NCI-H748 treated with DMSO at 0.1 percent for 48 hours (cell line): ENCODE data around the gene ROGDI.
"Not testable (repeated sequence)": the region's sequence is repeated elsewhere in the genome, so short reads cannot be mapped to it uniquely, and the experiment has no call there.

Source experiments
- DNase-seq: peaks from one replicate; lab custom pipeline; 2025; lab: John Stamatoyannopoulos, UW

Gene ROGDI

DNA sequence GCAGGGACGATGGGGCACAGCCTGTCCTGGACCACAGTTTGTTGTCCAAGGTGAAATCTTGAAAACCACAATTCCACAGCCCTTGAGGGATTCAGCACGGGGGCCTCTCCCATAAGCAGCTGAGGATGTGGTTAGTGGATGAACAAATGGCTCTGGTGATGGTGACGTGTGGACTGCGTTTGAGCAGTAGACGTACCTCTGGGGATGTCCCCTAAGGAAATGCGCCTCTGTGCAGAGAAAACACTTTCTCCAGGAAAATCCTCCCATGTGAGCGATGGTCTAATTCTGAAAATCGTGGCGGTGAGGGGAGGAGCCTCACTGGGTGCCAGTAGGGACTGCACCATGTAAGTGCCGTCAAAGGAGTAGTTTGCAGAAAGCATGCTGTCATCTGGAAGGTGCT lies 11.6 kb downstream of the ROGDI start:
- no peak for DNase-seq

DNA sequence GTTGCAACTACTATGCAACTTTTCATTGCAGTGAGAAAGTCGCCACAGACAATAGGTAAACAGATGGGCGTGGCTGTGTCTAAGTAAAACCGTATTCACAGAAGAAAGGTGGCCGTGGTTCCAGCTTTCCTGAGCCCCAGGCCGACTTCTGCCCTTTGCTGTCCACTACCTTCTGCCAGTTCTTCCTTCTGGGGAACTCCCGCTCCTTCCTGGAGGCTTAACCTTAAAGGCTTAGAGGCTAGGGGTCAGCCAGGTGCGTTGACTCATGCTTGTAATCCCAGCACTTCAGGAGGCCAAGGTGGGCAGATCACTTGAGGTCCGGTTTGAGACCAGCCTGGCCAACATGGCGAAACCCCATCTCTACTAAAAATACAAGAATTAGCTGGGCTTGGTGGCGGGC lies 12.2 kb downstream of the ROGDI start:
- no peak for DNase-seq

DNA sequence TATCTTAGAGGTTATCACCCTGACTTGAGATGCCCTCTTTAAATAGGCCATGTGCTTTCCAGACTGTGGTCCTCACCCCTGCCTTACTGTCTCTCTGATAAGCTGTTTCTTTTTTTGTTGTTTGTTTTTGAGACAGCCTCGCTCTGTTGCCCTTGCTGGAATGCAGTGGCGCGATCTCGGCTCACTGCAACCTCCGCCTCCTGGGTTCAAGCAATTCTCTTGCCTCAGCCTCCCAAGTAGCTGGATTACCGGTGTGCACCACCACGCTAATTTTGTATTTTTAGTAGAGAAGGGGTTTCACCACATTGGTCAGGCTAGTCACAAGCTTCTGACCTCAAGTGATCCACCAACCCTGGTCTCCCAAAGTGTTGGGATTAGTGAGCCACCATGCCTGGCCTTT lies 13.5 kb downstream of the ROGDI start:
- DNase-seq = no peak

DNA sequence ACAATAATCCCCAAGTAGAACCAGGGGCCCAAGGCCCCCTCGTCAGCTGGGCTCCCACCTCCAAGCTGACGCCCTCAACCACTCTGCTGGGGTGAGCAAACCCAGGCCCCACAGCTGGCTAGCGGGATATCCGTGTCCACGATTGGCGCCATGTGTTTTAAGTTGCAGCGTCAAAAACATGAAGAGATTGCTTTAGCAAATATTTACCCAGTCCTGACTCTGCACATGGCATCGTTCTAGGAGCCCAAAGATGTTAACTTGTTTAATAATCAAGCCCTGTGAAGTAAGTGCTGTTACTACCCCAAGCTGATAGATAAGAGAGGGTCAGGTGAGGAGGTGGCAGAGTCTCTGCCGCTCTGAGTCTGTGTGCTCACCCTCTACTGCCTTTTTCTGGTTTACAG lies 13.9 kb downstream of the ROGDI start:
- DNase-seq = no peak

DNA sequence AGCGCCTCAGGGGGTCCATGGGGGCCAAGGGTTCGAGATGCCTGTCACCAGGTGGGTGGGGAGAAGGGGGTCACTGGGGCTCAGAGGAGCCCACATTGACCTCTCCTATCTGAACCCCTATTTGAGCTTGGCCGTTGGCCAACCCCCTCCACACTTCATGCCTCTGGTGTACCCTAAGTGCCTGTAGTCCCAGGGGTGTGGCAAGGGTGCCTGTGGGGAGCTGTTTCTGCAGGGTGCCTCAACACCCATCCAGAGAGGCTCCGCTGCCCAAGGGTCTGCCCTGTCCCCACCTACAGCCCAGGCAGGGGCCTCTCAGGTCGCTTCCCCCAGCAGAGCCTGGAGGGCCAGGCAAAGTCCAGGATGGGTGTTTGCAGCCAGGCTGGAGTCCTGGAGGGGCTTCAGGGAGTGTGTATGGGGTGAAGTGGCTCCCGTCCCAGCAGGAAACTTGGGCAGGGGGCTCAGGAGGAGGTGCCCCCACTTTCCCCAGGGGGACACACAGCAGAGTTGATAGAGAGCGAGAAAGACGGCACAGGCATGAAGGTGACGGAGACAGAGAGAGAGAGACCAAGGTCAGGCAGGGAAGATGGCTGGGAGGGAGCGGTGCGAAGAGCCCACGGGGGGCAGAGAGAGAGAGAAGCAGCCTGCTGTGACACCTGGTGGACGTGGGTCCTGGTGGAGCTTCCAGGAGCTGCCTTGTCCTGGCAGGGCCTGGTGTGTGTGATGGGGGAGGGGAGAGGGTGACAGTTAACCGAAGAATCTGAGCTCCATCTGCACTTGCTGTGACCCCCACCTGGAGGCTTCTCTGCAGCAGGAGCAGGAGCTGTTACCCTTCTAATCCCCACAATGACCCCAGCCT lies 14.6 kb downstream of the ROGDI start, which contains the start of gene SEPTIN12:
TSS of gene SEPTIN12 (minus strand) at position 719 of the 856 bp plus-strand sequence. CDS start at position 19, 700 bp downstream.
- no peak for DNase-seq

DNA sequence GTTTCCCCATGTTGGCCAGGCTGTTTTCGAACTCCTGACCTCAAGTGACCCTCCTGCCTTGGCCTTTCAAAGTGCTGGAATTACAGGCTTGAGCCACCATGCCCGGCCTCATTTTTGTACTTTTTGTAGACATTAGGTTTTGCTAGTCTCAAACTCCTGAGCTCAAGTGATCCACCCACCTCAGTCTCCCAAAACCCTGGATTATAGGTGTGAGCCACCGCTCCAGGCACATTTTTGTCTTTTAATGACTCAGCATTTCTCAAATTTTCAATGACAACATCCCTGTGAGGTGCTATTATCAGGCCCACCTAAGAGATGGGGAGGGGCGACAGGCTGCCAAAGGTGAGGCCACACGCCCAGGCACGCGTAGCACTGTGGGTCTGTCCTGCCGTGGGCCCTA lies 15.4 kb downstream of the ROGDI start:
- DNase-seq = no peak

DNA sequence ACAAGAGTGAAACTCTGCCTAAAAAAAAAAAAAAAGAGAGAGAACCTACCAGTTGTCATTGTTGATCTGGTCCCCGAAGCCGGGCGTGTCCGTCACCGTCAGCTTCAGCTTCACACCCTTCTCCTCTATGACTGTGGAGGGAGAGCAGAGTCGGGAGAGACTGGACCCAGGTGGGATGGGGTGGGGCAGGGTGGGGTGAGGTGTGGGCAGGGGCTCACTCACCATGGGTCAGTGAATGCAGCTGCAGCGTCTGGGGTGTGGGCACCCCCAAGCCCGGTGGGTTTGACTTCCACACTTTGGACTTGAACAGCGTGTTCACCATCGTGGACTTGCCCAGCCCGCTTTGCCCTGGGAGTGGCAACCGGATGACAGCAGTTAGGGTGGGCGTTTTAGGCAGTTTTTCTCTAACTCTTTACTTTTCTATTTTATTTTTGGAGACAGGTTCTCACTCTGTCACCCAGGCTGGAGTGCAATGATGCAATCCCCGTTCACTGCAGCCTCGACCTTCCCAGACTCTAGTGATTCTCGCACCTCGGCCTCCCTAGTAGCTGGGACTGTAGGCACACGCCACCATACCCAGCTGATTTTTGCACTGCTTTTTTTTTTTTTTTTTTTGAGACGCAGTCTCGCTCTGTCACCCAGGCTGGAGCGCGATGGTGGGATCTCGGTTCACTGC lies 16.5 kb downstream of the ROGDI start:
- DNase-seq = no peak

DNA sequence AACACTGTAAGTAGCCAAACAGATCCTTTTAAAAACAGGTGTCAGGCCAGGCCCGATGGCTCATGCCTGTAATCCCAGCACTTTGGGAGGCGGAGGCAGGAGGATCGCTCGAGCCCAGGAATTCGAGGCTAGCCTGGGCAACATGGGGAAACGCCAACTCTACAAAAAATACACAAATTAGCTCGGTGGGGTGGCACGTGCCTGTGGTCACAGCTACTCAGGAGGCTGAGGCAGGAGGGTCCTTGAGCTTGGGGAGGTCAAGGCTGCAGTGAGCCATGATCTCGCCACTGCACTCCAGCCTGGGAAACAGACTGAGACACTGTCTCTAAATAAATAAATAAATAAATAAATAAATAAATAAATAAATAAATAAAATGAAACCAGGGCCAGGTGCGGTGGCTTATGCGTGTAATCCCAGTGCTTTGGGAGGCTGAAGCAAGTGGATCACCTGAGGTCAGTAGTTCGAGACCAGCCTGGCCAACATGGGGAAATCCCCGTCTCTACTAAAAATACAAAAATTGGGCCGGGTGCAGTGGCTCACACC lies 17.9 kb downstream of the ROGDI start:
- DNase-seq = not testable (repeated sequence)

DNA sequence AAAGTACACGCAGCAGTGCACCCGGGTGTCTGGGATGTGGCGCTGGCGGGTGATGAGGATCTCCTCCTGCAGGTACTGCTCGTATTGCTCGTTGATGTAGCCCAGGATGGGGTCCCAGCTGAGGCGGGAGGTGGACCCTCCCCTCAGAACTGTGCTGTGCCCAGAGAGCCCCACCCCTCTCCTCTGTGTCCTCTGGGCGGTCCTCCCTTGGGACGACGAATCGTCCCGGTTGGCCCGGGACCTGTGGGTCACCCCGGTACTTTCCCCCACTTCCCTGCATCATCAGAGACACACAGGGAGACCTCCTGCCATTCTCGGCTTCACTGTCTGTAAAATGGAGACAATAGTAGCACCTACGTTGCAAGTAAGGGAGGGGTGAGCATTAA lies 18.5 kb downstream of the ROGDI start:
- DNase-seq = no peak

DNA sequence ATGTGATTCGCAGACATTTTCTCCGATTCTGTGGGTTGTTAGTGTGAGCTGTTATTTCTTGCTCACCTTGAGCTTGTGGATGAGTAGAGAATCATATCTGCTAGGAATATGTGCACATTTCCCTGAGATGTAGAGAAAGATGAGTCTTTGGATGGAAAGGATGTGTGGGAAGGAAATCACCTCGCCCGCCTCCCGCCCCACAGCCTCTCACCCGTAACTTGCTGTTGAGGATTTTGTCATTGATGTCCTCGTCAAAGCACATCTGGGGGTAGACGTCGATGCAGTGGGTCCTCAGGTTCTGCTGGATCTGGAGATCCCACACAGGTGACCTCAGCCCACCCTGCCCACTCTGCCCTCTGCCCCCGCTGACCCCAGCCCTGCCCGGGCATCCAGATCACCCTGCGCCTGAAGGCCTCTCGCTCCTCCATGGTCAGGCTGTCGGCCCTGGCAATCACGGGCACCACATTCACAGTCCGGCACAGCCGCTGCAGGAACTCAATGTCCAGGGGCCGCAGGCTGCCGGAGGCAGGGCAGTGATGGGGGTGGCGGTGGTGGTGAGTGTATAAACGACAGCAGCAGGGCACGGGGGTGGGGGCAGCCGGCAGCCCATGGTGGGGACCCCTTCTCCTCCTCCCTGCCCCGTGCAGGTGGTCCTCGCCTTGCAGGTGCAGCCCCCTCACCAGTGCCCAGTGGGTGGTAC lies 19.0 kb downstream of the ROGDI start:
- DNase-seq = no peak

DNA sequence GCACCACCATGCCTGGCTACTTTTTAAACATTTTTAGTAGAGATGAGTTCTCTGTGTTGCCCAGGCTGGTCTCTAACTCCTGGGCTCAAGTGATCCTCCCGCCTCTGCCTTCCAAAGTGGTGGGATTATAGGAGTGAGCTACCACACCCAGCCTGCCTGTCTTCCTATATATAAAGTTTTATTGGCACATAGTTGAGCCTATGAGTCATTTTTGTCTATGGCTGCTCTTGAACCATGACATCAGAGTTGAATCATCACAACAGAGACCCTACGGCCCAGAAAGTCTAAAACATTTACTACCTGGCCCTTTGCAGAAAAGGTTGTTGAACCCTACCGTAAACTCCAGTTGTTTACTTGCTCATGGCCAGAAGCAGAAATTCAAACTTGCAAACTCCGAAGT lies 22.2 kb downstream of the ROGDI start:
- no peak for DNase-seq

DNA sequence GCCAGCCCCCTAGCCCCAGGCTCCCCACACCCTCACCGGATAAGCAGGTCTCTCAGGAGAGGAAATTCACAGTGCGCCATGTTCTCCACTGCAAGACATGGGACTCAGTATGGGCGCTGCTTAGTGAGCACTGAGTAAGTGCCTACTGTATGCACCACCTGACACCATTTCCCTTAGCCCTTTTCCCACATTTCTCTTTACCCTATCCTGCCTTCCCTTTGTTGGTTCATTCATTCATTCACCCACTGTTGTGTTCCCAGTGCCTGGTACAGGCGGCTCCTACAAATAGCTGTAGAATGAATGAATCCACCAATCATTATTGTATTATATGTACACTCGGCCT lies 24.4 kb downstream of the ROGDI start:
- no peak for DNase-seq

DNA sequence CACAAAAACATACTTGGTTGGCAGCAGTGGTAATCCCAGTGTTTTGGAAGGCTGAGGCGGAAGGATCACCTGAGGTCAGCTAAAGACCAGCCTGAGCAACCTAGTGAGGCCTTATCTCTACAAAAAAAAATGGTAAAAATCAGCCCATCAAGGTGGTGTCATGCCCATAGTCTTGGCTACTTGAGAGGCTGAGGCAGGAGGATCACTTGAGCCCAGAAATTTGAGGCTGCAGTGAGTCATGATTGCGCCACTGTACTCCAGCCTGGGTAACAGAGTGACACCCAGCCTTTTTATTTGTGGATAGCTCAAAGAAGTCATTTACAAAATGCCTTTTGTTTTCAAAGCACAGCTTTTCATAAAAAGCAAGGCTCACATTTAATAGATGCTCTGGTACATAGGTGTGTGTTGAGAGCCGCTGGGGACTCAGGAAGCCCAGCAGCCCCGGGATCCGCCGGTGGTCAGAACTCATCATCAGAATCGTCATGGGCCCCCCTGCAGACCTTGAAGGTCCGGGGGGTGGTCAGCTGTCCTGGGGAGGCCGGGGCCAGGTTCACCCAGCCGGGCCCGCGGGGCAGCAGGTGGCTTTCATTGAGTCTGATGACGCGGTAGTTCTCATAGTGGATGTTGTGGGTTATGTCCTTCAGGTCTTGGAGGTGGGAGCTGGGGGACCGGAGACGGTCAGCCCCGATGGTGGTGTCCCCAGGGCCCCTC lies 24.9 kb downstream of the ROGDI start:
- DNase-seq = no peak

DNA sequence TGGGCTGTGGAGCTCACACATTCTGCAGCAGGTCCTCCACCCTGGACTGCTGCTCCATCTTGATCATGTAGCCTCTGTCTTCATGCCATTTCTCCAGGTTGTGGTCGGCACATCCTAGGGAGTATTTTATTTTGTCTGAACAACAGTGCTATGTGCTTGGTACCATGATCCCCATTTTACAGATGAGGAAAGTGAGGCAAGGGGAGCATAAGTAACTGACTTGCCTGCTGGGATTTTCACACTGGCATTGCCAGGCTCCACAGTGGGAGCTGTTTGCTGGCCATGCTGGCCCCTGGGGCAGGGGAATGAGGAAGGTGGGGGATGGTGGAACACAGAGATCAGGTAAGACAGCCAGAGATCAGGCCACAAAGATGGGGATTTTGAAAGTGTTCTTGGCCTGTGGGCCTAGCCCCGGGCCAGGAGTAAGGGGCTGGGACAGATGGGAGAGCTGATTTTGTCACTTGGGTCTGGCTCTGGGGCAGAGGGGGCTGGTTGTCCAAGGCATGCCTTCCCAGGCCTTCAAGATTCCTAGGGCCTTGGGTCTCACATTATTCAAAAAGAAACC lies 26.2 kb downstream of the ROGDI start:
- no peak for DNase-seq

DNA sequence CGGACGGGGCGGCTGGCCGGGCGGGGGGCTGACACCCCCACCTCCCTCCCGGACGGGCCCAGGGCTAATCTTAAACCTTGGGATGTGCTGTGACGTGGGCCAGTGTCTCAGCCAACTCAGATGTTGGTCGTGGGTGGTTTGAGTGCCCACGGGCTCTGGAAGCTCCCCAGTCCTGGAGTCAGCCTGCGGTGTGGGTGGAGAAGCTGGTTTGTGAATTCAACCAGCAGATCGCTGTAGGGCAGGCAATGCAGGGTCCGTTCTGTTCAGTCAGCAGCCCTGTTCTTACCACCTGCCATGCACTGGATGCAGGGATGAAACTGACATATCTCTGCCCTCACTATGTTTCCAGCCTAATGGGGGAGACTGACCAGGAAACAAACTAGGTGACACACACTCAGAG lies 27.4 kb downstream of the ROGDI start:
- DNase-seq = no peak

DNA sequence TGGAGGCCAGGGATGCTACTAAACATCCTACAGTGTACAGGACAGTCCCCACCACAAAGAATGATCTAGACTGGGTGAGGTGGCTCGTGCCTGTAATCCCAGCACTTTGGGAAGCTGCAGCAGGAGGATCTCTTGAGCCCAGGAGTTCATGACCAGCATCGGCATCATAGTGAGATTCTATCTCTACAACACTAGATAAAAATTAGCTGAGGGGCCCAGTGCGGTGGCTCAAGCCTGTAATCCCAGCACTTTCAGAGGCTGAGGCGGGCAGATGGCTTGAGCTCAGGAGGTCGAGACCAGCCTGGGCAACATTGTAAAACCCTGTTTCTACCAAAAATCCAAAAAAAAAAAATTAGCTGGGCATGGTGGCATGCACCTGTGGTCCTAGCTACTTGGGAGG lies 30.1 kb downstream of the ROGDI start:
- no peak for DNase-seq

DNA sequence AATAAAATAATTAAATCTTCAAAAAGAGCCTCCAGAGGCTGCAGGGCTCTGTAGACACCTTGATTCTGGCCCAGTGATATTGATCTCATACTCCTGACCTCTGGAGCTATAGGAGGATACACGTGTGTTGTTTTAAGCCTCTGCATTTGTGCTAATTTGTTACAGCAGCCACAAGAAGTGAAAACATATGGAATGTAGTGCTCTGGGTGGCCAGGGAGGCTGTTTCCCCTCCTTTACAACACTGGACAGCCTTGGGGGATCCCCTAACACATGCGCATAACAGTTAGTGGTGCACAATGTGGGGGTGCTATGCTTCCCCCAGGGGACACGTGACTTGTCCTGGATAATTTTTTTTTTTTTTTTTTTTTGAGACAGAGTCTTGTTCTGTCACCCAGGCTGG lies 30.8 kb downstream of the ROGDI start:
- no peak for DNase-seq

DNA sequence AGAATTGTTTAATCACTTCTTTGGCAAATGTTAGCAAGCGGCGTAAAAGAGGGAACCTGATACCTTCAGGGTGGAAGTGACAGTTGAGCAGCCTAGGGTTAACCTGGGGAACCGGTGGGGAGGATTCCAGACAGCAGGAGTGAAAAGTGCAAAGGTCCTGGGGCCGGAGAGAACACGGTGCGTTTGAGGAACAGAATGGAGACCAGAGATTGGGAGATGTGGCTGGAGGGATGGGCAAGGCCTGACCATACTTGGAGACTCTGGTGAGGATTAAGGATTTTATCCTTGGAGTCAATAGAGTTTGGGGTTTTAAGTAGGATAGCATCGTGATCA lies 33.2 kb downstream of the ROGDI start:
- no peak for DNase-seq

DNA sequence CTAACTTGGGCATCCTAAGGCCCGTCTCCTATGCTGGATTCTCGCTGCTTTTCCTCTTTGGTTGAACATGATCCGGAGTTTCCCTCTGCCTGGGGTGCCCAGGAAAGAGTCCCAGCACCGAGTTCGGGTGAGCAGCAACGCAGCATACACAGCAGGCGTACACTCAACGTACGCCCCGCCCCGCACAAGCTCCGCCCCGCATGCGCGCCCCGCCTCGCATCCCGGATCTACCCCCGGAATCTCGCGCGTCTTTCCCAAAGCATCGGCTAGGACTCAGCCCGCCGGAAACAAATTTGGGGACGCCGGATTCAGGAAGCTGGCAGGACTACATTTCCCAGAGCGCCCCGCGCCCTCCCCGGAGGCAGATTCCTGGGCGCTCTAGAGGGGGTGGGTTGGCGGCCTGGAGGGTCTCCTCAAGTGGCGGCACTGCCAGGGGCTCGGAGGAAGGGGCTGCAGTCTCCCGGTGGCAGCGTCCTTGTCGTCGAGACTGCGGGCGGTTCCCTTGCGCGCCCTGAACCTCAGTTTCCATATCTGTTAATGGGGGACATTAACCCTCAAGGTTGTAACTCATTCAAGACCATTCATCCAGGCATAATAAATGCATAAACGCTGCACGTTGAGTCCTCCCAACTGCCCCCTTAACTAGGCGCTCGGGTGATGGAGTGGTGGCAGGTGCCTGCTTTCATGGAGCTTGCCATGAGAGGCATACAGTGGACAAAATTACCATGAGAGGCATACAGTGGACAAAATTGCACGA lies 33.7 kb downstream of the ROGDI start:
- DNase-seq = peak; percentile 75

DNA sequence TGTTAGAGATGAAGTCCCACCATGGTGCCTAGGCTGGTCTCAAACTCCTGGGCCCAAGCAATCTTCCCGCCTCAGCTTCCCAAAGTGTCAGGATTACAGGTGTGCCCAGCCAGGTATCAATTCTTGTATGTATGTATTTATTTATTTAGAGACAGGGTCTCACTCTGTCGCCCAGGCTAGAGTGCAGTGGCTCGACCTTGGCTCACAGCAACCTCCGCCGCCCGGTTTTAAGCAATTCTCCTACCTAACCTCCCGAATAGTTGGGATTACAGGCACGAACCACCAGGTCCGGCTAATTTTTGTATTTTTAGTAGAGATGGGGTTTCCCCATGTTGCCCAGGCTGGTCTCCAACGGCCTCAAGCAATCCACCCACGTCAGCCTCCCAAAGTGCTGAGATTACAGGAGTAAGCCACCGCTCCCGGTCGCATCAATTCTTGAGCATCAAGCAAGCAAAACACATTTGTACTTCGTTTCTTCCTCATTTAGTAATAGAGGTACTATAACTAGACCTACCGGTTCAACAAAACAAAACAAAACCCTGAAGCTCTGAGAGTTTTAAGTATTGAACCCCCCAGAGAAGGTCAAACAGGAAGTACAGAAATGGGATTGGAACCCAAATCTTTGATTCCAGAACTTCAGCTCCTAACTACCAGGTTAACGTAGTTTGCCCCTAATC lies 34.4 kb downstream of the ROGDI start:
- DNase-seq = no peak
